GM12878 (cell line): Measurements from ENCODE around the gene PPFIA4. TPM values are rescaled to one million over a fixed set of nuclear protein-coding genes. Genes with fewer than 3 reads are reported as not detected.

Source experiments
- ATAC-seq: fragments of 200-7000 bp; cut with Tn5 transposase; 3 replicates; pipeline ENCODE4 v1.9.1; 2020; ENCODE audit warnings: mild to moderate bottlenecking, moderate library complexity
- BruUV-seq: library from RNA; stranded (reverse); fragments of 400-500 nt; replicated peaks from 2 replicates; lab custom pipeline; 2021; lab: Mats Ljungman, UMichigan
- CTCF ChIA-PET: fragments of 300-600 bp; sonication (Branson Sonifier 250); formaldehyde crosslinking; extraction: SDS; loops from one replicate; lab custom pipeline; 2021; ENCODE audit warnings: inconsistent platforms; lab: Yijun Ruan, JAX
- POLR2A ChIA-PET: fragments of 350-600 bp; formaldehyde crosslinking; extraction: SDS; loops from one replicate; lab custom pipeline; 2021; ENCODE audit warnings: inconsistent platforms; lab: Charles Lee
- RAD21 ChIA-PET: fragments of 300-600 bp; sonication (Branson Sonifier 250); formaldehyde crosslinking; loops from one replicate; lab custom pipeline; 2023; ENCODE audit warnings: antibody characterized with exemption; ENCODE audit not compliant: unreplicated experiment; lab: Charles Lee
- SMC1A ChIA-PET: fragments of 300-600 bp; sonication (Branson Sonifier 250); formaldehyde crosslinking; loops from one replicate; lab custom pipeline; 2023; ENCODE audit not compliant: unreplicated experiment, uncharacterized antibody; lab: Charles Lee
- DNase-seq: peaks from one replicate; pipeline ENCODE4 v3.0.0-alpha.2; 2011; ENCODE audit warnings: low read depth, low spot score
- FAIRE-seq: peaks from 3 replicates; lab custom pipeline; 2011; peaks lifted over from hg19 to GRCh38; lab: Jason Lieb, UNC
- H2AFZ ChIP-seq: 2 replicates; pipeline ENCODE4 v1.6.0; 2011; ENCODE audit warnings: low read depth, low read length, control low read depth; ENCODE audit not compliant: control insufficient read depth
- H3K27ac ChIP-seq: 2 replicates; pipeline ENCODE4 v1.5.1; 2011; ENCODE audit warnings: control low read depth; ENCODE audit not compliant: control insufficient read depth, insufficient read depth
- H3K27me3 ChIP-seq, 2 experiments: replicated peaks in 1 of 2; 2 replicates each; pipeline versions ENCODE4 v1.6.0 to v1.6.1; 2011; ENCODE audit warnings: low read length in 1 of 2; ENCODE audit not compliant: control insufficient read depth in 2 of 2, insufficient read depth in 2 of 2
- H3K36me3 ChIP-seq, 2 experiments: 2 replicates each; pipeline ENCODE4 v1.5.1; 2011; ENCODE audit warnings: low read length in 1 of 2; ENCODE audit not compliant: control insufficient read depth in 2 of 2, insufficient read depth in 2 of 2
- H3K4me1 ChIP-seq: 2 replicates; pipeline ENCODE4 v1.6.1; 2011; ENCODE audit warnings: mild to moderate bottlenecking, low read length, moderate library complexity, mixed read lengths; ENCODE audit not compliant: control insufficient read depth, insufficient read depth
- H3K4me2 ChIP-seq: 2 replicates; pipeline ENCODE4 v1.6.0; 2011; ENCODE audit warnings: control low read depth; ENCODE audit not compliant: control insufficient read depth, insufficient read depth
- H3K4me3 ChIP-seq: fragments of 200-600 bp; sonication (generic); 2 replicates; pipeline ENCODE4 v1.5.1; 2016
- H3K79me2 ChIP-seq: 2 replicates; pipeline ENCODE4 v1.6.0; 2011; ENCODE audit warnings: low read length; ENCODE audit not compliant: control insufficient read depth, insufficient read depth
- H3K9ac ChIP-seq: 2 replicates; pipeline ENCODE4 v1.8.0; 2011; ENCODE audit warnings: low read length, control low read depth, mixed read lengths; ENCODE audit not compliant: control insufficient read depth, insufficient read depth
- H3K9me3 ChIP-seq: replicated peaks from 3 replicates; pipeline ENCODE4 v1.5.1; 2011; ENCODE audit warnings: mild to moderate bottlenecking, low read length; ENCODE audit not compliant: control insufficient read depth, insufficient read depth
- H4K20me1 ChIP-seq: 2 replicates; pipeline ENCODE4 v1.6.0; 2011; ENCODE audit not compliant: control insufficient read depth, insufficient read depth
- CEBPB ChIP-seq, 2 experiments: fragments of 150-350 bp in 1 of 2; IDR thresholded peaks; 2 replicates each; pipeline ENCODE4 v1.6.1; 2012 to 2014; ENCODE audit warnings: low read depth in 2 of 2, low read length in 2 of 2, borderline replicate concordance in 1 of 2, inconsistent platforms in 1 of 2
- ESRRA ChIP-seq: IDR thresholded peaks from 2 replicates; pipeline ENCODE4 v1.6.1; 2012; ENCODE audit warnings: mild to moderate bottlenecking, low read length, improper control_type of control experiment
- MEF2A ChIP-seq: IDR thresholded peaks from 2 replicates; pipeline ENCODE4 v1.6.1; 2011; ENCODE audit warnings: low read depth, mild to moderate bottlenecking, low read length, moderate library complexity; ENCODE audit not compliant: insufficient read depth
- MYB ChIP-seq: fragments of 150-350 bp; IDR thresholded peaks from 2 replicates; pipeline ENCODE4 v1.6.1; 2014; ENCODE audit warnings: mild to moderate bottlenecking, low read depth, low read length, borderline replicate concordance
- NRF1 ChIP-seq: conservative IDR thresholded peaks from 2 replicates; pipeline ENCODE4 v1.6.1; 2011; ENCODE audit warnings: mild to moderate bottlenecking, low read depth, low read length, improper control_type of control experiment
- POLR2A ChIP-seq: IDR thresholded peaks from 2 replicates; pipeline ENCODE4 v1.6.1; 2011; ENCODE audit warnings: low read depth, mild to moderate bottlenecking, low read length
- RBBP5 ChIP-seq: fragments of 200-600 bp; sonication (generic); conservative IDR thresholded peaks from 2 replicates; pipeline ENCODE4 v1.6.1; 2016
- RELA ChIP-seq: fragments of 450-650 bp; IDR thresholded peaks from 2 replicates; pipeline ENCODE4 v1.8.0; 2014; ENCODE audit warnings: borderline replicate concordance; ENCODE audit not compliant: partially characterized antibody
- SIN3A ChIP-seq: IDR thresholded peaks from 2 replicates; pipeline ENCODE4 v1.6.1; 2012; ENCODE audit warnings: low read depth, low read length, improper control_type of control experiment
- TCF7 ChIP-seq: IDR thresholded peaks from 2 replicates; pipeline ENCODE4 v1.6.1; 2014; ENCODE audit warnings: antibody characterized with exemption, borderline replicate concordance
- ZBTB4 ChIP-seq: fragments of 450-650 bp; formaldehyde crosslinking; IDR thresholded peaks from 2 replicates; pipeline ENCODE4 v1.4.0; 2022; ENCODE audit warnings: mild to moderate bottlenecking, moderate library complexity
- ZNF24 ChIP-seq: fragments of 450-650 bp; IDR thresholded peaks from 2 replicates; pipeline ENCODE4 v1.6.1; 2017; ENCODE audit warnings: antibody characterized with exemption, mild to moderate bottlenecking
- WGBS: methylation state at CpG from one replicate; pipeline ENCODE4 v1.1.6; 2016; ENCODE audit warnings: low lambda C conversion rate; ENCODE audit not compliant: insufficient replicate concordance, insufficient coverage; ENCODE audit errors: missing lambda C conversion rate; 5-methylcytosine and 5-hydroxymethylcytosine counted together
- in situ Hi-C: fragments of 300-500 bp; cut with MboI; formaldehyde crosslinking; loops from 9 replicates; pipeline ENCODE4 v1.14.3; 2018; ENCODE audit warnings: mixed read lengths
- intact Hi-C: fragments of 100-400 bp; cut with micrococcal nuclease; formaldehyde crosslinking; loops from one replicate; pipeline ENCODE4 v1.14.2; 2022; ENCODE audit not compliant: unreplicated experiment
- polyA plus RNA-seq, 11 experiments: library from polyadenylated mRNA; depleted of rRNA in 4 of 11; unstranded in 6 of 11; stranded (reverse) in 5 of 11; fragments of >200 nt; fragmentation: Nextera tagmentation in 4 of 11; fragmentation: Illumina TruSeq in 1 of 11; extraction: Ambion mirVana in 4 of 11; extraction: Trizol in 1 of 11; gene quantifications; 1 replicate in 1 of 11; 2 replicates in 10 of 11; pipeline versions ENCODE4 v1.2.1 to v1.2.3, GENCODE V29; 2011 to 2016; ENCODE audit warnings: inconsistent platforms in 2 of 11, missing spikeins in 2 of 11, low read depth in 1 of 11
- total RNA-seq, 4 experiments: library from RNA; depleted of rRNA in 3 of 4; stranded (reverse); fragments of >200 nt in 3 of 4; fragmentation: Illumina TruSeq in 1 of 4; extraction: Trizol in 1 of 4; gene quantifications; 2 replicates each; pipeline versions ENCODE4 v1.2.1 to v1.2.3, GENCODE V29; 2013 to 2021

PPFIA4 gene
- total and polyA plus RNA-seq, 10 of the 15 experiments (the other 5 are each of a cell fraction or from before 2014, with no cell fraction given): 0.02 to 19.7 (median 0.34) TPM; not detected in 1

- H4K20me1 ChIP-seq: peaks cover 6% of the 10 kb centered on the region
- no peak for DNase-seq
- no peak for FAIRE-seq
- POLR2A ChIA-PET: no interaction called here
- TF ChIP-seq NRF1 (no peak), MEF2A (0 out of 2 replicates have a peak, but pooled peaks have one; percentile 30)
- ATAC-seq: no peak
- intact Hi-C loops: no loop called here
- H3K4me3 ChIP-seq: no peak overlapping the region
- H3K4me2 ChIP-seq: no peak overlapping the region
- no peak overlapping the region for H2AFZ ChIP-seq
- H3K36me3 ChIP-seq: no peaks in the 10 kb centered on the region; a peak in 1 of 4 replicates
- no TSS peak for BruUV-seq
- SMC1A ChIA-PET: interaction anchor here (0.9 to 3.5 kb wide), 12 partner anchors 10 to 229 kb away, joined by 3 to 41 read pairs (median 4); partner anchors contain the start of genes MYBPH and TMEM183A
- H3K9me3 ChIP-seq: no peaks in the 10 kb centered on the region
- in situ Hi-C loops: no loop called here
- H3K27ac ChIP-seq: no peak overlapping the region
- H3K27me3 ChIP-seq: no peaks in the 10 kb centered on the region
- CTCF ChIA-PET: interaction anchor here (0.9 to 9.7 kb wide), 25 partner anchors 11 to 440 kb away, joined by 3 to 127 read pairs (median 5); partner anchors contain the start of gene MYBPH
- H3K9ac ChIP-seq: no peak overlapping the region
- peaks cover 11% of the 10 kb centered on the region for H3K4me1 ChIP-seq
- 16% methylated on average over 5 of the region's 5 CpGs for WGBS
- no peaks in the 10 kb centered on the region for H3K79me2 ChIP-seq
- RAD21 ChIA-PET: interaction anchor here (0.8 to 3.7 kb wide), 10 partner anchors 12 to 228 kb away, joined by 3 to 46 read pairs (median 8); no protein-coding TSS in a partner anchor
Measured at GRCh38 chr1:203040513-203041275, 14.4 kb downstream of the PPFIA4 start.

GRCh38 chr1:203041351-203041932 lies 15.2 kb downstream of the PPFIA4 start:
- no peak for DNase-seq
- ChIA-PET CTCF (interaction anchor here (1.2 to 9.7 kb wide), 8 partner anchors 12 to 1389 kb away, joined by 3 to 127 read pairs (median 58); no protein-coding TSS in a partner anchor), POLR2A (no interaction called here), SMC1A (interaction anchor here (0.9 to 3.5 kb wide), 5 partner anchors 11 to 229 kb away, joined by 3 to 24 read pairs (median 18); no protein-coding TSS in a partner anchor), RAD21 (interaction anchor here (1.0 to 3.7 kb wide), 2 partner anchors 174 to 226 kb away, joined by 3 to 16 read pairs; no protein-coding TSS in a partner anchor)
- Histone ChIP-seq H3K4me3 (no peak overlapping the region), H3K9me3 (no peaks in the 10 kb centered on the region), H3K4me2 (no peak overlapping the region), H2AFZ (no peak overlapping the region), H3K27me3 (no peaks in the 10 kb centered on the region), H4K20me1 (peaks cover 6% of the 10 kb centered on the region), H3K27ac (no peak overlapping the region), H3K36me3 (no peaks in the 10 kb centered on the region; a peak in 1 of 4 replicates), H3K79me2 (no peaks in the 10 kb centered on the region), H3K9ac (no peak overlapping the region), H3K4me1 (peaks cover 11% of the 10 kb centered on the region)
- in situ Hi-C loops (no loop called here), intact Hi-C loops (no loop called here)
- no peak for FAIRE-seq
- BruUV-seq: no TSS peak
- 6% methylated on average over 3 of the region's 3 CpGs for WGBS
- no peak for ATAC-seq
- TF ChIP-seq RBBP5 (no peak), TCF7 (no peak), POLR2A (no peak), SIN3A (no peak), MYB (no peak), ZBTB4 (no peak), CEBPB (IDR thresholded peaks at IDR 0.05; ENCODE audit: borderline replicate concordance in 1 of 2, low read depth in 2 of 2, low read length in 2 of 2) (no peak), ZNF24 (no peak), RELA (no peak), NRF1 (no peak), ESRRA (no peak), MEF2A (no peak)
